IMR-90 (cell line): ENCODE measurements around the gene CYB5R3. TPM values are rescaled to one million over a fixed set of nuclear protein-coding genes. Genes with fewer than 3 reads are reported as not detected.
A peak's percentile ranks its signal among the peaks of the same experiment; 100 is the strongest.
"Not testable (repeated sequence)": the region's sequence is repeated elsewhere in the genome, so short reads cannot be mapped to it uniquely, and the experiment has no call there.

Experiments
- ATAC-seq: fragments of 200-7000 bp; cut with Tn5 transposase; 2 replicates; pipeline ENCODE4 v1.9.1; 2020; ENCODE audit warnings: low read depth, mild to moderate bottlenecking, moderate library complexity
- BruUV-seq: library from RNA; stranded (reverse); fragments of 400-500 nt; replicated peaks from 2 replicates; lab custom pipeline; 2021; lab: Mats Ljungman, UMichigan
- CTCF ChIA-PET: fragments of 300-600 bp; formaldehyde crosslinking; extraction: SDS; loops from one replicate; lab custom pipeline; 2021; ENCODE audit warnings: antibody characterized with exemption; lab: Yijun Ruan, JAX
- POLR2A ChIA-PET: fragments of 300-600 bp; sonication (Branson Sonifier 250); formaldehyde crosslinking; loops from one replicate; lab custom pipeline; 2022; ENCODE audit warnings: antibody characterized with exemption; ENCODE audit not compliant: unreplicated experiment; lab: Charles Lee
- DNase-seq: peaks from one replicate; pipeline ENCODE4 v3.0.0; 2013
- H2AFZ ChIP-seq: replicated peaks from 2 replicates; pipeline ENCODE3; 2013; ENCODE audit warnings: low read length, mild to moderate bottlenecking; ENCODE audit not compliant: poor library complexity
- H2AK5ac ChIP-seq: 2 replicates; pipeline ENCODE4 v1.6.1; 2013; ENCODE audit warnings: low read depth, low read length, inconsistent platforms
- H2AK9ac ChIP-seq: replicated peaks from 2 replicates; pipeline ENCODE3; 2013; ENCODE audit warnings: mild to moderate bottlenecking, low read depth, low read length, moderate library complexity; ENCODE audit not compliant: poor library complexity
- H2BK120ac ChIP-seq: 2 replicates; pipeline ENCODE4 v1.6.1; 2013; ENCODE audit warnings: low read depth, low read length, inconsistent platforms
- H2BK15ac ChIP-seq: 3 replicates; pipeline ENCODE4 v1.6.1; 2013; ENCODE audit warnings: low read depth, low read length, inconsistent platforms
- H2BK20ac ChIP-seq: 2 replicates; pipeline ENCODE4 v1.6.1; 2013; ENCODE audit warnings: low read depth, mild to moderate bottlenecking, inconsistent platforms, low read length, moderate library complexity
- H2BK5ac ChIP-seq: 2 replicates; pipeline ENCODE4 v1.6.1; 2013; ENCODE audit warnings: mild to moderate bottlenecking, low read depth, low read length, inconsistent platforms; ENCODE audit not compliant: poor library complexity, severe bottlenecking
- H3K14ac ChIP-seq: replicated peaks from 2 replicates; pipeline ENCODE4 v1.6.1; 2013; ENCODE audit warnings: low read depth, low read length, inconsistent platforms
- H3K18ac ChIP-seq: 2 replicates; pipeline ENCODE4 v1.6.1; 2013; ENCODE audit warnings: low read depth, low read length, control low read depth
- H3K23ac ChIP-seq: 2 replicates; pipeline ENCODE4 v1.6.1; 2013; ENCODE audit warnings: low read depth, low read length, inconsistent platforms
- H3K27ac ChIP-seq: 2 replicates; pipeline ENCODE4 v1.5.1; 2013; ENCODE audit warnings: mild to moderate bottlenecking, control low read depth, low read length; ENCODE audit not compliant: insufficient read depth
- H3K27me3 ChIP-seq: 2 replicates; pipeline ENCODE4 v1.6.1; 2013; ENCODE audit warnings: low read length; ENCODE audit not compliant: control insufficient read depth, insufficient read depth
- H3K36me3 ChIP-seq: 2 replicates; pipeline ENCODE4 v1.6.1; 2013; ENCODE audit warnings: low read length, mixed read lengths; ENCODE audit not compliant: control insufficient read depth, insufficient read depth
- H3K4ac ChIP-seq: 2 replicates; pipeline ENCODE4 v1.6.1; 2013; ENCODE audit warnings: low read depth, low read length, inconsistent platforms
- H3K4me1 ChIP-seq: 2 replicates; pipeline ENCODE4 v1.6.1; 2013; ENCODE audit warnings: low read length, mixed read lengths; ENCODE audit not compliant: control insufficient read depth, insufficient read depth
- H3K4me2 ChIP-seq: 2 replicates; pipeline ENCODE4 v1.6.1; 2013; ENCODE audit warnings: low read depth, mild to moderate bottlenecking, control low read depth, low read length, moderate library complexity
- H3K4me3 ChIP-seq: 2 replicates; pipeline ENCODE4 v1.5.1; 2013; ENCODE audit warnings: low read depth, mild to moderate bottlenecking, control low read depth, low read length, moderate library complexity; ENCODE audit not compliant: insufficient read depth
- H3K56ac ChIP-seq: 2 replicates; pipeline ENCODE4 v1.6.1; 2013; ENCODE audit warnings: low read length, inconsistent platforms; ENCODE audit not compliant: insufficient read depth; ENCODE audit errors: extremely low read depth
- H3K79me1 ChIP-seq, 2 experiments: 2 replicates each; pipeline ENCODE4 v1.6.1; 2013; ENCODE audit warnings: low read length in 2 of 2, inconsistent platforms in 1 of 2, low read depth in 1 of 2
- H3K9ac ChIP-seq: 2 replicates; pipeline ENCODE4 v1.6.1; 2013; ENCODE audit warnings: low read depth, low read length, control low read depth
- H3K9me1 ChIP-seq: 2 replicates; pipeline ENCODE4 v1.6.1; 2013; ENCODE audit warnings: low read length, inconsistent platforms; ENCODE audit not compliant: insufficient read depth
- H3K9me3 ChIP-seq: 2 replicates; pipeline ENCODE4 v1.6.1; 2013; ENCODE audit warnings: low read length; ENCODE audit not compliant: control insufficient read depth, insufficient read depth
- H4K20me1 ChIP-seq: 2 replicates; pipeline ENCODE4 v1.6.1; 2013; ENCODE audit warnings: low read length, inconsistent platforms; ENCODE audit not compliant: insufficient read depth
- H4K5ac ChIP-seq: 2 replicates; pipeline ENCODE4 v1.6.1; 2013; ENCODE audit warnings: mild to moderate bottlenecking, low read depth, low read length, control low read depth
- H4K8ac ChIP-seq, 2 experiments: 2 replicates each; pipeline ENCODE4 v1.6.1; 2013; ENCODE audit warnings: low read depth in 2 of 2, low read length in 2 of 2, control low read depth in 1 of 2, inconsistent platforms in 1 of 2
- H4K91ac ChIP-seq: 2 replicates; pipeline ENCODE4 v1.6.1; 2013; ENCODE audit warnings: low read depth, low read length, inconsistent platforms; ENCODE audit not compliant: insufficient read depth
- WGBS, 2 experiments: methylation state at CpG; one replicate each; pipeline versions ENCODE4 v1.1.5 to v1.1.7; 2013; ENCODE audit warnings: missing lambda C conversion rate in 2 of 2; ENCODE audit not compliant: insufficient read length in 1 of 2; ENCODE audit errors: extremely low coverage in 2 of 2; 5-methylcytosine and 5-hydroxymethylcytosine counted together
- dilution Hi-C: fragments of 300-500 bp; cut with HindIII; formaldehyde crosslinking; loops from one replicate; pipeline ENCODE4 v1.14.3; 2018; ENCODE audit warnings: low sequenced_read_pairs; ENCODE audit not compliant: unreplicated experiment
- in situ Hi-C: fragments of 300-500 bp; cut with MboI; formaldehyde crosslinking; loops from 3 replicates; pipeline ENCODE4 v1.14.3; 2019; ENCODE audit warnings: low sequenced_read_pairs, inconsistent platforms, mixed read lengths
- intact Hi-C: fragments of 100-400 bp; cut with micrococcal nuclease; formaldehyde crosslinking; loops from 2 replicates; pipeline ENCODE4 v1.10.0; 2022
- polyA plus RNA-seq, 3 experiments: library from polyadenylated mRNA; depleted of rRNA; stranded (reverse); fragments of >200 nt; gene quantifications; 2 replicates each; pipeline ENCODE4 v1.2.3, GENCODE V29; 2012; ENCODE audit warnings: low replicate concordance in 1 of 3
- total RNA-seq: library from RNA; depleted of rRNA; stranded (reverse); fragments of >200 nt; gene quantifications from 2 replicates; pipeline ENCODE4 v1.2.3, GENCODE V29; 2012

Gene CYB5R3
- total and polyA plus RNA-seq, 2 of the 4 experiments (the other 2 are of a cell fraction), result 44.1 to 362 TPM

DNA sequence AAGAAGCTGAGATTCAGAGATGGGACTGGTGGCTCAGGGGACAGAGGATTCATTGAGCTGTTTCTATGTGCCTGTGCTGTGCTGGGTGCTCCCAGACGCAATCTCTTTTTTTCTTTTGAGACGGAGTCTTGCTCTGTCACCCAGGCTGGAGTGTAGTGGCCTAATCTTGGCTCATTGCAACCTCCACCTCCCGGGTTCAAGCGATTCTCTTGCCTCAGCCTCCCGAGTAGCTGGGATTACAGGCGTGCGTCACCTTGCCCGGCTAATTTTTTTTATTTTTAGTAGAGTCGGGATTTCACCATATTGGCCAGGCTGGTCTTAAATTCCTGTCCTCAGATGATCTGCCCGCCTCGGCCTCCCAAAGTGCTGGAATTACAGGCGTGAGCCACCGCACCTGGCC, 23.9 kb upstream of the CYB5R3 start:
- H4K8ac ChIP-seq, H3K79me1 ChIP-seq, CTCF ChIA-PET, H3K4me2 ChIP-seq, H3K27ac ChIP-seq, in situ Hi-C loops, BruUV-seq, H3K4ac ChIP-seq, dilution Hi-C loops, H3K36me3 ChIP-seq, H3K56ac ChIP-seq, H3K9me3 ChIP-seq, H2AFZ ChIP-seq, H3K23ac ChIP-seq, H4K5ac ChIP-seq, H3K4me3 ChIP-seq, H4K20me1 ChIP-seq, H2BK5ac ChIP-seq, intact Hi-C loops, DNase-seq, H2BK15ac ChIP-seq, H3K27me3 ChIP-seq, H2AK5ac ChIP-seq, H2AK9ac ChIP-seq, H3K9ac ChIP-seq, H3K14ac ChIP-seq, H2BK120ac ChIP-seq, H3K18ac ChIP-seq, H2BK20ac ChIP-seq, ATAC-seq, POLR2A ChIA-PET, H3K9me1 ChIP-seq, H3K4me1 ChIP-seq: not testable (repeated sequence)
- peak overlapping the region; percentile 24; the same call in 1 of the 2 replicates for H4K91ac ChIP-seq
- WGBS, 2 experiments, result 100% methylated on average over 3 of the region's 13 CpGs; no CpG with 5 or more reads in 1 of the 2 experiments
